Spinal cord (tissue), 10 donors: ENCODE measurements around the gene C1R. TPM values are rescaled to one million over a fixed set of nuclear protein-coding genes. Genes with fewer than 3 reads are reported as not detected.

Experiments used
- DNase-seq, 6 donors: peaks; one replicate each; pipeline versions ENCODE4 v3.0.0 to v3.0.0-alpha.2; 2013 to 2015; ENCODE audit warnings: low spot score in 6 of 6, low read depth in 4 of 6
- H3K27ac ChIP-seq: one replicate; pipeline ENCODE4 v1.5.1; 2013; ENCODE audit warnings: low read depth, low read length, control low read depth
- H3K27me3 ChIP-seq: one replicate; pipeline ENCODE4 v1.6.1; 2013; ENCODE audit warnings: low read length; ENCODE audit not compliant: control insufficient read depth, insufficient read depth
- H3K36me3 ChIP-seq: one replicate; pipeline ENCODE4 v1.6.1; 2013; ENCODE audit warnings: low read length; ENCODE audit not compliant: control insufficient read depth, insufficient read depth
- H3K4me1 ChIP-seq: one replicate; pipeline ENCODE4 v1.6.1; 2013; ENCODE audit warnings: low read length; ENCODE audit not compliant: control insufficient read depth, insufficient read depth
- H3K4me3 ChIP-seq: one replicate; pipeline ENCODE4 v1.5.1; 2013; ENCODE audit warnings: low read depth, low read length, control low read depth
- H3K9me3 ChIP-seq: one replicate; pipeline ENCODE4 v1.6.1; 2013; ENCODE audit warnings: low read length; ENCODE audit not compliant: control insufficient read depth, insufficient read depth
- WGBS: methylation state at CpG from one replicate; pipeline ENCODE4 v1.1.5; 2013; ENCODE audit warnings: missing lambda C conversion rate; ENCODE audit not compliant: insufficient coverage; 5-methylcytosine and 5-hydroxymethylcytosine counted together
- polyA plus RNA-seq, 2 donors: library from polyadenylated mRNA; unstranded; fragments of 120-200 nt; gene quantifications; one replicate each; pipeline ENCODE4 v1.2.1, GENCODE V29; 2013; ENCODE audit not compliant: insufficient read length in 2 of 2
- total RNA-seq, 2 donors: library from RNA; depleted of rRNA in 1 of 2; stranded (reverse); fragments of 120-200 nt in 1 of 2; fragments of >200 nt in 1 of 2; gene quantifications; one replicate each; pipeline versions ENCODE4 v1.2.3 to v1.2.4, GENCODE V29; 2013 to 2014
- donor health status: healthy.

C1R gene
- total and polyA plus RNA-seq, 4 donors = 18.7 to 83.1 (median 36.8) TPM

- H3K27ac ChIP-seq = no peak overlapping the region
- WGBS = no CpG with 5 or more reads among the region's 2 CpGs
- no peaks in the 10 kb centered on the region for H3K9me3 ChIP-seq
- no peak for DNase-seq
- no peaks in the 10 kb centered on the region for H3K4me1 ChIP-seq
- H3K4me3 ChIP-seq = no peak overlapping the region
- H3K27me3 ChIP-seq = no peaks in the 10 kb centered on the region
- no peaks in the 10 kb centered on the region for H3K36me3 ChIP-seq
These were observed 25.6 kb downstream of the C1R start for GRCh38 chr12:7066596-7066995.

GRCh38 chr12:7065073-7065623 is 27.1 kb downstream of the C1R start:
- no CpG with 5 or more reads among the region's 7 CpGs for WGBS
- no peaks in the 10 kb centered on the region for H3K27me3 ChIP-seq
- H3K4me1 ChIP-seq = peaks cover 4% of the 10 kb centered on the region
- H3K4me3 ChIP-seq = no peak overlapping the region
- H3K9me3 ChIP-seq = no peaks in the 10 kb centered on the region
- H3K27ac ChIP-seq = no peak overlapping the region
- DNase-seq = no peak
- no peaks in the 10 kb centered on the region for H3K36me3 ChIP-seq

GRCh38 chr12:7064516-7064915 is 27.7 kb downstream of the C1R start:
- Histone ChIP-seq H3K27ac (no peak overlapping the region), H3K4me3 (no peak overlapping the region), H3K9me3 (no peaks in the 10 kb centered on the region), H3K36me3 (no peaks in the 10 kb centered on the region), H3K4me1 (peaks cover 4% of the 10 kb centered on the region), H3K27me3 (no peaks in the 10 kb centered on the region)
- peak in 1 of 6 donors; percentile 48 for DNase-seq
- no CpG with 5 or more reads among the region's 3 CpGs for WGBS

DNA sequence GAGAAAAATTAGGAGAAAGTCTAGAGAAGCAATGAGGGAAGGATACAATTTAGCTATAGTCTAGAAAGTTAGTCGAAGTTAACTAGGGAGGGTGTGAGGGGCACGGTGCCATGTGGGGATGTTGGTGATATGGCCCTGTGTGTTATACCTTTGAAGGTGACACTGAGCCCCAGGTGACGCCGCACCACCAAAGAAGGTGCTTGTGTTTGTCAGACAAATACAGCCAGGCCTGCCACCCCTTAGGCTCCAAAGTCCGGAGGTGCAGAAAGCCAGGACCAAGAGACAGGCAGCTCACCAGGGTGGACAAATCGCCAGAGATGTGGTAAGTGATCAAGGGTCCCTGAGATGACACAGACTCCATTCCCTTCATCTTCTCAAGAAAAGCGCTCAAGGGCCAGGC is 30.6 kb downstream of the C1R start:
- H3K27ac ChIP-seq = no peak overlapping the region
- DNase-seq = no peak
- H3K27me3 ChIP-seq = no peaks in the 10 kb centered on the region
- H3K4me3 ChIP-seq = no peak overlapping the region
- 100% methylated on average over 7 of the region's 7 CpGs for WGBS
- H3K36me3 ChIP-seq = no peaks in the 10 kb centered on the region
- H3K9me3 ChIP-seq = no peaks in the 10 kb centered on the region
- peaks cover 4% of the 10 kb centered on the region for H3K4me1 ChIP-seq

DNA sequence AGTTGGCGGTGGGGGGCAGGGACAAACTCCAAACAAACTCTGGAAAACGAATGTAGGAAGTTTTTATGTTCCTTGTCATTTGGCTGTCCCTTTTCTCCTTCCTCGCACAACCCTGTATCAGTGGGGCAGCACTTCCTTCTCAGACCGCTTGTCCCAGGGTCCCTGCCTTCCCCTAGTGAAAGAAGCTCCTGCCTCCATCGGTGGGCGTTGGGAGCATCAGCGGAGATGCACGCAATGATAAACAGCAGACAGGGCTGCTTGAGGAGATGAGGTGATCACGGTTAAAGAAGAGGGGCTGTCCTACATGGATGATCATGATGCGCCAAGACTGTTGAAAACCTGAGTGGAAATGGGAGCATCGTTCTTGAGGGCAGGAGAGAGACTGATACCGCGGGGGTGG is 31.1 kb downstream of the C1R start:
- Histone ChIP-seq H3K27me3 (no peaks in the 10 kb centered on the region), H3K36me3 (no peaks in the 10 kb centered on the region), H3K9me3 (no peaks in the 10 kb centered on the region), H3K4me1 (peaks cover 4% of the 10 kb centered on the region), H3K4me3 (no peak overlapping the region), H3K27ac (peak overlapping the region; percentile 61)
- DNase-seq = no peak
- 63% methylated on average over 12 of the region's 13 CpGs for WGBS

DNA sequence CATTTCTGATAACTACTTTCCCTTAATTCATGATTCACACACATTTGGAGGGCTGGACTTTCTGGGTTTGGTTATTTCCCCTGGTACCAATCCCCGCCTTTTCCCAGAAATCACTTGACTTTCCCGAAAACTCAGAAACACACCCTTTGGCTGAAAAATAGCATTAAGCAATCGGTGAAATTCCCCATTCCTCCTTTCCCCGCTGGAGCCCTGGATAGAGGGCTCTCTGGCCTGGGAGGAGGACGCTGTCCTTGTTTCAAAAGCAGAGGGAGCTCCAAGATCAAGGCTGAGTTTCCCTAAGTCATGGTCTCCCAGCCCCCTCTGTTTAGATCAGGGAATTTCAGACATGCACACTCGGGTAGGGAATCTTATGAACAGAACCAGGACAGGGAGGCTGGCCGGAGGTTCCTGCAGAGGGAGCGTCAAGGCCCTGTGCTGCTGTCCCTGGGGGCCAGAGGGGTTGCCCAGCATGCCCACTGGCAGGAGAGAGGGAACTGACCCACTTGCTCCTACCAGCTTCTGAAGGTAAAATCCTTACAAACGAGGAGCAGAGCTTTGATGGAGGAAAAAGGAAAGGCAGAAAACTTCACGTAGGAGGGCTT is 31.8 kb downstream of the C1R start, which contains the start of gene C1S:
Gene C1S (plus strand): TSS at position 366 of the 602 bp plus-strand sequence. CDS start 1,195 bp downstream, outside the sequence.
- H3K27ac ChIP-seq = peak within 1 kb of the TSS; percentile 61
- H3K36me3 ChIP-seq = no peaks in the 10 kb centered on the region
- 16% methylated on average over 4 of the region's 10 CpGs for WGBS
- peak within 1 kb of the TSS; percentile 29 for H3K4me3 ChIP-seq
- H3K9me3 ChIP-seq = no peaks in the 10 kb centered on the region
- H3K27me3 ChIP-seq = no peaks in the 10 kb centered on the region
- peaks cover 4% of the 10 kb centered on the region for H3K4me1 ChIP-seq
- DNase-seq = peak; percentile 10 to 86 (median 36)

DNA sequence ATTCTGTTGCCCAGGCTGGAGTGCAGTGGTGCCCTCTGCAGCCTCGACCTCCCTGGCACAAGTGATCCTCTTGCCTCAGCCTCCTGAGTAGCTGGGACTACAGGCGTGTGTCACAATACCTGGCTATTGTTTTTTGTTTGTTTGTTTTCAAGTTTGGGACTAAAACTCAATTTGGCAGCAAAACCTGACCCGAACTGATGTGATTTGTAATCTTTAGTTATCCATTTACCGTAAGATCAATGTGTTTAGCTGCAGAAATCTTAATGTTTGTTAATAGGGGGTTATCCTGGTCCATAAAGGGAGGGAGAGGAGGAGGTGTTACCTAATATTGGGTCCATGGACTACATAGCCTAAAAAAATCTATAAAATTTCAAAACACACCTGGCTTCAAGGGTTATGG is 32.5 kb downstream of the C1R start:
- Histone ChIP-seq H3K4me3 (no peak overlapping the region), H3K4me1 (peaks cover 4% of the 10 kb centered on the region), H3K36me3 (no peaks in the 10 kb centered on the region), H3K9me3 (no peaks in the 10 kb centered on the region), H3K27me3 (no peaks in the 10 kb centered on the region), H3K27ac (no peak overlapping the region)
- DNase-seq = no peak
- 86% methylated on average over 2 of the region's 4 CpGs for WGBS

DNA sequence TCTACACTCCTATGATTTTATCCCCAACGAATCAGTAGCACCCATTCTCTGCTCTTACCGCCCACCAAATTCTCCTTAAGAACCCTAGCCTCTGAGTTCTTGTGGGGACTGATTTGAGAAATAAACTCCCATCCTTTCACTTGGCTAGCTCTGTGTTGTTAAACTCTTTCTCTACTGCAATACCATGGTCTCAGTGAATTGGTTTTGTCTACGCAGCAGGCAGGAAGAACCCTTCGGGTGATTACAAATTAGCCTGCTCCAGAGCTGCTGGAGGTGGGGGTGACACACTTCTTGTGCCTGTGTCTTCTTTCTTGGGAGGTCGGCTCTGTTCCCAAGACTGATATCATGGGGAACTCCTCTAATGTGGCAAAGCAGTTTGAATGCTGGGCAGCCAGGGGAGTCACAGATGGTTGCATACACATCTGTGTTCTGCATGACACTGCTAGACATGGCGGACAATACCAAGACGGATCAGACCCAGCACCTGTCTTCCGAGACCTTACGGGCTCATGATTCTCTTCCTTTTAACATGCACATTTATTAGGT is 33.3 kb downstream of the C1R start:
- H3K36me3 ChIP-seq = no peaks in the 10 kb centered on the region
- DNase-seq = no peak
- H3K9me3 ChIP-seq = no peaks in the 10 kb centered on the region
- H3K27ac ChIP-seq = no peak overlapping the region
- WGBS = 83% methylated on average over 6 of the region's 9 CpGs
- H3K27me3 ChIP-seq = no peaks in the 10 kb centered on the region
- H3K4me3 ChIP-seq = no peak overlapping the region
- peaks cover 4% of the 10 kb centered on the region for H3K4me1 ChIP-seq

DNA sequence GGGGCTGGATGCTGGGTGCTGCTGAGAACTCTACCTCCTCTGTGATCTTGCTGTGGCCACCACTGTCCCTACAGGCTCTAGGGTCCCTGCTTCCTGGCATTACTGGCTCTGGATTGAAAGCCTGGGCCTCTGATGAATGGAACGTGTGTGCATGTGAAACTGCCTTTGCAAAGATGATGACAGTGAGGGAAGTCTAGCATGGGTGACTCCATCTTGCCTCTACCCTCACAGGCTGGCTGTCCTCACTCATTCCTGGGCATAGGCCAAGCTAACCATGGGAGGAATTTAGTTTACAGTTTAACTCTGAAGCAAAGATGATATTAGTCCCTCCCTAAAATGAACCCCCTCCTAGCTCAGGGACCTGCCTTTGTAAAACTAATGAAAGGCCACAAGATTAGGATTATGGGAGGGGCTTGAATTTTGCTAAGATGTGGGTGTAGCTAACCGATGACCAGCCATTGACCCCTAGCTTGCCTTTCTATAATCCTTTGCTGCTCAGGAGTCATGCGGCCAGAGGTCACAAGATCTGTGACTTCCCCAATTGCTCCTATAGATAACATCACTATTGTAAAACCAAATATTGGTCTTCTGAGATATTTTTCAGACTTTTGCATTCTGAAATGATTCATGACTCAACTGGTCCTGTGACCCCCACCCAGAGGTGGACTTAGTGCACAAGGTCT is 33.9 kb downstream of the C1R start:
- DNase-seq = no peak
- no CpG with 5 or more reads among the region's 3 CpGs for WGBS
- peaks cover 4% of the 10 kb centered on the region for H3K4me1 ChIP-seq
- H3K9me3 ChIP-seq = no peaks in the 10 kb centered on the region
- no peak overlapping the region for H3K4me3 ChIP-seq
- H3K27ac ChIP-seq = no peak overlapping the region
- H3K27me3 ChIP-seq = no peaks in the 10 kb centered on the region
- no peaks in the 10 kb centered on the region for H3K36me3 ChIP-seq
